GM12878 (cell line): ENCODE results near the gene TBC1D10A. TPM values are rescaled to one million over a fixed set of nuclear protein-coding genes. Genes with fewer than 3 reads are reported as not detected.

Experiments
- ATAC-seq: fragments of 200-7000 bp; cut with Tn5 transposase; 3 replicates; pipeline ENCODE4 v1.9.1; 2020; ENCODE audit warnings: mild to moderate bottlenecking, moderate library complexity
- BruUV-seq: library from RNA; stranded (reverse); fragments of 400-500 nt; replicated peaks from 2 replicates; lab custom pipeline; 2021; lab: Mats Ljungman, UMichigan
- CTCF ChIA-PET: fragments of 300-600 bp; sonication (Branson Sonifier 250); formaldehyde crosslinking; extraction: SDS; loops from one replicate; lab custom pipeline; 2021; ENCODE audit warnings: inconsistent platforms; lab: Yijun Ruan, JAX
- POLR2A ChIA-PET: fragments of 350-600 bp; formaldehyde crosslinking; extraction: SDS; loops from one replicate; lab custom pipeline; 2021; ENCODE audit warnings: inconsistent platforms; lab: Charles Lee
- RAD21 ChIA-PET: fragments of 300-600 bp; sonication (Branson Sonifier 250); formaldehyde crosslinking; loops from one replicate; lab custom pipeline; 2023; ENCODE audit warnings: antibody characterized with exemption; ENCODE audit not compliant: unreplicated experiment; lab: Charles Lee
- SMC1A ChIA-PET: fragments of 300-600 bp; sonication (Branson Sonifier 250); formaldehyde crosslinking; loops from one replicate; lab custom pipeline; 2023; ENCODE audit not compliant: unreplicated experiment, uncharacterized antibody; lab: Charles Lee
- DNase-seq: peaks from one replicate; pipeline ENCODE4 v3.0.0-alpha.2; 2011; ENCODE audit warnings: low read depth, low spot score
- FAIRE-seq: peaks from 3 replicates; lab custom pipeline; 2011; peaks lifted over from hg19 to GRCh38; lab: Jason Lieb, UNC
- H2AFZ ChIP-seq: 2 replicates; pipeline ENCODE4 v1.6.0; 2011; ENCODE audit warnings: low read depth, low read length, control low read depth; ENCODE audit not compliant: control insufficient read depth
- H3K27ac ChIP-seq: 2 replicates; pipeline ENCODE4 v1.5.1; 2011; ENCODE audit warnings: control low read depth; ENCODE audit not compliant: control insufficient read depth, insufficient read depth
- H3K27me3 ChIP-seq, 2 experiments: replicated peaks in 1 of 2; 2 replicates each; pipeline versions ENCODE4 v1.6.0 to v1.6.1; 2011; ENCODE audit warnings: low read length in 1 of 2; ENCODE audit not compliant: control insufficient read depth in 2 of 2, insufficient read depth in 2 of 2
- H3K36me3 ChIP-seq, 2 experiments: 2 replicates each; pipeline ENCODE4 v1.5.1; 2011; ENCODE audit warnings: low read length in 1 of 2; ENCODE audit not compliant: control insufficient read depth in 2 of 2, insufficient read depth in 2 of 2
- H3K4me1 ChIP-seq: 2 replicates; pipeline ENCODE4 v1.6.1; 2011; ENCODE audit warnings: mild to moderate bottlenecking, low read length, moderate library complexity, mixed read lengths; ENCODE audit not compliant: control insufficient read depth, insufficient read depth
- H3K4me2 ChIP-seq: 2 replicates; pipeline ENCODE4 v1.6.0; 2011; ENCODE audit warnings: control low read depth; ENCODE audit not compliant: control insufficient read depth, insufficient read depth
- H3K4me3 ChIP-seq: fragments of 200-600 bp; sonication (generic); 2 replicates; pipeline ENCODE4 v1.5.1; 2016
- H3K79me2 ChIP-seq: 2 replicates; pipeline ENCODE4 v1.6.0; 2011; ENCODE audit warnings: low read length; ENCODE audit not compliant: control insufficient read depth, insufficient read depth
- H3K9ac ChIP-seq: 2 replicates; pipeline ENCODE4 v1.8.0; 2011; ENCODE audit warnings: low read length, control low read depth, mixed read lengths; ENCODE audit not compliant: control insufficient read depth, insufficient read depth
- H3K9me3 ChIP-seq: replicated peaks from 3 replicates; pipeline ENCODE4 v1.5.1; 2011; ENCODE audit warnings: mild to moderate bottlenecking, low read length; ENCODE audit not compliant: control insufficient read depth, insufficient read depth
- H4K20me1 ChIP-seq: 2 replicates; pipeline ENCODE4 v1.6.0; 2011; ENCODE audit not compliant: control insufficient read depth, insufficient read depth
- BMI1 ChIP-seq: fragments of 450-650 bp; IDR thresholded peaks from 2 replicates; pipeline ENCODE4 v1.6.1; 2016; ENCODE audit warnings: mild to moderate bottlenecking, moderate library complexity, borderline replicate concordance
- CHD1 ChIP-seq: IDR thresholded peaks from 2 replicates; pipeline ENCODE4 v1.6.1; 2012; ENCODE audit warnings: low read depth, low read length, improper control_type of control experiment
- CHD2 ChIP-seq: IDR thresholded peaks from 2 replicates; pipeline ENCODE4 v1.6.1; 2011; ENCODE audit warnings: low read depth, low read length, improper control_type of control experiment, borderline replicate concordance
- DPF2 ChIP-seq: fragments of 450-650 bp; IDR thresholded peaks from 2 replicates; pipeline ENCODE4 v1.6.1; 2017; ENCODE audit warnings: mild to moderate bottlenecking
- MYC ChIP-seq: IDR thresholded peaks from 2 replicates; pipeline ENCODE4 v1.6.1; 2011; ENCODE audit warnings: mild to moderate bottlenecking, low read length, moderate library complexity, inconsistent platforms; ENCODE audit not compliant: insufficient read depth, insufficient replicate concordance, insufficient read length, severe bottlenecking
- NFXL1 ChIP-seq: fragments of 450-650 bp; IDR thresholded peaks from 2 replicates; pipeline ENCODE4 v1.6.1; 2017; ENCODE audit warnings: antibody characterized with exemption, mild to moderate bottlenecking, borderline replicate concordance
- PAX5 ChIP-seq: IDR thresholded peaks from 2 replicates; pipeline ENCODE4 v1.6.1; 2011; ENCODE audit warnings: low read depth, low read length, borderline replicate concordance
- PAX8 ChIP-seq: fragments of 450-650 bp; IDR thresholded peaks from 2 replicates; pipeline ENCODE4 v1.6.1; 2017; ENCODE audit warnings: mild to moderate bottlenecking, moderate library complexity
- RCOR1 ChIP-seq: conservative IDR thresholded peaks from 2 replicates; pipeline ENCODE4 v1.6.1; 2012; ENCODE audit warnings: low read depth, low read length, improper control_type of control experiment
- WRNIP1 ChIP-seq: IDR thresholded peaks from 2 replicates; pipeline ENCODE4 v1.6.1; 2011; ENCODE audit warnings: low read depth, low read length, improper control_type of control experiment, borderline replicate concordance
- ZNF622 ChIP-seq: fragments of 450-650 bp; IDR thresholded peaks from 2 replicates; pipeline ENCODE4 v1.6.1; 2017; ENCODE audit warnings: mild to moderate bottlenecking, inconsistent platforms
- WGBS: methylation state at CpG from one replicate; pipeline ENCODE4 v1.1.6; 2016; ENCODE audit warnings: low lambda C conversion rate; ENCODE audit not compliant: insufficient replicate concordance, insufficient coverage; ENCODE audit errors: missing lambda C conversion rate; 5-methylcytosine and 5-hydroxymethylcytosine counted together
- in situ Hi-C: fragments of 300-500 bp; cut with MboI; formaldehyde crosslinking; loops from 9 replicates; pipeline ENCODE4 v1.14.3; 2018; ENCODE audit warnings: mixed read lengths
- intact Hi-C: fragments of 100-400 bp; cut with micrococcal nuclease; formaldehyde crosslinking; loops from one replicate; pipeline ENCODE4 v1.14.2; 2022; ENCODE audit not compliant: unreplicated experiment
- polyA plus RNA-seq, 11 experiments: library from polyadenylated mRNA; depleted of rRNA in 4 of 11; unstranded in 6 of 11; stranded (reverse) in 5 of 11; fragments of >200 nt; fragmentation: Nextera tagmentation in 4 of 11; fragmentation: Illumina TruSeq in 1 of 11; extraction: Ambion mirVana in 4 of 11; extraction: Trizol in 1 of 11; gene quantifications; 1 replicate in 1 of 11; 2 replicates in 10 of 11; pipeline versions ENCODE4 v1.2.1 to v1.2.3, GENCODE V29; 2011 to 2016; ENCODE audit warnings: inconsistent platforms in 2 of 11, missing spikeins in 2 of 11, low read depth in 1 of 11
- total RNA-seq, 4 experiments: library from RNA; depleted of rRNA in 3 of 4; stranded (reverse); fragments of >200 nt in 3 of 4; fragmentation: Illumina TruSeq in 1 of 4; extraction: Trizol in 1 of 4; gene quantifications; 2 replicates each; pipeline versions ENCODE4 v1.2.1 to v1.2.3, GENCODE V29; 2013 to 2021
- TF ChIP-seq, protein P1 (sequence below): fragments of 450-650 bp; IDR thresholded peaks from 2 replicates; pipeline ENCODE4 v1.6.1; 2014; ENCODE audit warnings: mild to moderate bottlenecking
- TF ChIP-seq, protein P2 (sequence below): fragments of 450-650 bp; IDR thresholded peaks from 2 replicates; pipeline ENCODE4 v1.6.1; 2018; ENCODE audit warnings: mild to moderate bottlenecking, low read depth, moderate library complexity; ENCODE audit not compliant: partially characterized antibody
- TF ChIP-seq, protein P3 (sequence below): fragments of 450-650 bp; IDR thresholded peaks from 2 replicates; pipeline ENCODE4 v1.6.1; 2016; ENCODE audit warnings: mild to moderate bottlenecking
- TF ChIP-seq, protein P4 (sequence below): fragments of 450-650 bp; IDR thresholded peaks from 2 replicates; pipeline ENCODE4 v1.6.1; 2016; ENCODE audit warnings: mild to moderate bottlenecking, moderate library complexity, borderline replicate concordance

Gene TBC1D10A
- total and polyA plus RNA-seq, 10 of the 15 experiments (the other 5 are each of a cell fraction or from before 2014, with no cell fraction given), result 0.27 to 25.7 (median 15.3) TPM

DNA sequence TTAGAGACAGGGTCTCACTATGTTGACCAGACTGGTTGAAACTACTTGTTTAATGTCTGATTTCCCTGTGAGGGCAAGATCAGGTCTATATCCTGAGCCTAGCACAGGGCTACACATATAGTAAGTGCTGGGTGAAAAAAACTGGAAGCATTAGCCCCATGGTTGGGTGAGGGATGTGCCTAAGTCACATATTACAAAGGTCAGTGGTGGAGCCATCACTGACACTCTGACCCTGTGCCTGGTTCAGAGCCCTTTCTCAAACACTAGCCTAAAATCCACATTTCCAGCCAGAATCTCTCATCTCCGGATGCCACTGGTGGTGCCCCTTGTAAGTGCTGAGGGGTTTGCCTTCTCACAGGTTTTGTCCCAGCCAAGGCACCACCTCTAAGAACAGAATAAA lies 9.0 kb downstream of the TBC1D10A start:
- CTCF ChIA-PET, result interaction anchor here (18.4 kb wide), 1 partner anchor 29 kb away, joined by 177 read pairs; the partner anchor contains the start of gene CASTOR1
- POLR2A ChIA-PET, result interaction anchor here (1.0 kb wide), 1 partner anchor 11 kb away, joined by 3 read pairs; no protein-coding TSS in a partner anchor
- in situ Hi-C loops, result no loop called here
- no peak overlapping the region for H2AFZ ChIP-seq
- no peak overlapping the region for H3K4me2 ChIP-seq
- FAIRE-seq, result no peak
- no peak overlapping the region for H3K27ac ChIP-seq
- H4K20me1 ChIP-seq, result 0 out of 2 replicates have a peak, but pooled peaks cover 4% of the 10 kb centered on the region
- no peaks in the 10 kb centered on the region for H3K9me3 ChIP-seq
- peaks cover 32% of the 10 kb centered on the region for H3K4me1 ChIP-seq
- H3K9ac ChIP-seq, result no peak overlapping the region
- no peak for ATAC-seq
- no peak overlapping the region for H3K4me3 ChIP-seq
- H3K27me3 ChIP-seq, result no peaks in the 10 kb centered on the region
- H3K36me3 ChIP-seq, result peaks cover 0 to 6% of the 10 kb centered on the region in 2 experiments; a peak in 1 of 4 replicates
- H3K79me2 ChIP-seq, result peaks cover 47% of the 10 kb centered on the region
- WGBS, result 94% methylated on average over 1 of the region's 1 CpG
- DNase-seq, result no peak
- SMC1A ChIA-PET, result interaction anchor here (0.7 to 1.0 kb wide), 3 partner anchors 9 to 30 kb away, joined by 3 to 4 read pairs (median 3); no protein-coding TSS in a partner anchor
- BruUV-seq, result no TSS peak
- intact Hi-C loops, result no loop called here
- RAD21 ChIA-PET, result interaction anchor here (1.0 to 2.0 kb wide), 2 partner anchors 28 to 30 kb away, joined by 3 to 8 read pairs; partner anchors contain the start of gene CASTOR1
- TF ChIP-seq WRNIP1 (no peak), DPF2 (no peak), CHD2 (no peak), PAX5 (no peak), BMI1 (no peak), ZNF622 (no peak), NFXL1 (no peak), MYC (no peak), CHD1 (no peak), PAX8 (no peak), RCOR1 (no peak)
- TF ChIP-seq, protein P1, sequence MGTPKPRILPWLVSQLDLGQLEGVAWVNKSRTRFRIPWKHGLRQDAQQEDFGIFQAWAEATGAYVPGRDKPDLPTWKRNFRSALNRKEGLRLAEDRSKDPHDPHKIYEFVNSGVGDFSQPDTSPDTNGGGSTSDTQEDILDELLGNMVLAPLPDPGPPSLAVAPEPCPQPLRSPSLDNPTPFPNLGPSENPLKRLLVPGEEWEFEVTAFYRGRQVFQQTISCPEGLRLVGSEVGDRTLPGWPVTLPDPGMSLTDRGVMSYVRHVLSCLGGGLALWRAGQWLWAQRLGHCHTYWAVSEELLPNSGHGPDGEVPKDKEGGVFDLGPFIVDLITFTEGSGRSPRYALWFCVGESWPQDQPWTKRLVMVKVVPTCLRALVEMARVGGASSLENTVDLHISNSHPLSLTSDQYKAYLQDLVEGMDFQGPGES, result no peak
- TF ChIP-seq, protein P2, sequence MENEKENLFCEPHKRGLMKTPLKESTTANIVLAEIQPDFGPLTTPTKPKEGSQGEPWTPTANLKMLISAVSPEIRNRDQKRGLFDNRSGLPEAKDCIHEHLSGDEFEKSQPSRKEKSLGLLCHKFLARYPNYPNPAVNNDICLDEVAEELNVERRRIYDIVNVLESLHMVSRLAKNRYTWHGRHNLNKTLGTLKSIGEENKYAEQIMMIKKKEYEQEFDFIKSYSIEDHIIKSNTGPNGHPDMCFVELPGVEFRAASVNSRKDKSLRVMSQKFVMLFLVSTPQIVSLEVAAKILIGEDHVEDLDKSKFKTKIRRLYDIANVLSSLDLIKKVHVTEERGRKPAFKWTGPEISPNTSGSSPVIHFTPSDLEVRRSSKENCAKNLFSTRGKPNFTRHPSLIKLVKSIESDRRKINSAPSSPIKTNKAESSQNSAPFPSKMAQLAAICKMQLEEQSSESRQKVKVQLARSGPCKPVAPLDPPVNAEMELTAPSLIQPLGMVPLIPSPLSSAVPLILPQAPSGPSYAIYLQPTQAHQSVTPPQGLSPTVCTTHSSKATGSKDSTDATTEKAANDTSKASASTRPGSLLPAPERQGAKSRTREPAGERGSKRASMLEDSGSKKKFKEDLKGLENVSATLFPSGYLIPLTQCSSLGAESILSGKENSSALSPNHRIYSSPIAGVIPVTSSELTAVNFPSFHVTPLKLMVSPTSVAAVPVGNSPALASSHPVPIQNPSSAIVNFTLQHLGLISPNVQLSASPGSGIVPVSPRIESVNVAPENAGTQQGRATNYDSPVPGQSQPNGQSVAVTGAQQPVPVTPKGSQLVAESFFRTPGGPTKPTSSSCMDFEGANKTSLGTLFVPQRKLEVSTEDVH, result no peak
- TF ChIP-seq, protein P3, sequence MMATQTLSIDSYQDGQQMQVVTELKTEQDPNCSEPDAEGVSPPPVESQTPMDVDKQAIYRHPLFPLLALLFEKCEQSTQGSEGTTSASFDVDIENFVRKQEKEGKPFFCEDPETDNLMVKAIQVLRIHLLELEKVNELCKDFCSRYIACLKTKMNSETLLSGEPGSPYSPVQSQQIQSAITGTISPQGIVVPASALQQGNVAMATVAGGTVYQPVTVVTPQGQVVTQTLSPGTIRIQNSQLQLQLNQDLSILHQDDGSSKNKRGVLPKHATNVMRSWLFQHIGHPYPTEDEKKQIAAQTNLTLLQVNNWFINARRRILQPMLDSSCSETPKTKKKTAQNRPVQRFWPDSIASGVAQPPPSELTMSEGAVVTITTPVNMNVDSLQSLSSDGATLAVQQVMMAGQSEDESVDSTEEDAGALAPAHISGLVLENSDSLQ, result no peak
- TF ChIP-seq, protein P4, sequence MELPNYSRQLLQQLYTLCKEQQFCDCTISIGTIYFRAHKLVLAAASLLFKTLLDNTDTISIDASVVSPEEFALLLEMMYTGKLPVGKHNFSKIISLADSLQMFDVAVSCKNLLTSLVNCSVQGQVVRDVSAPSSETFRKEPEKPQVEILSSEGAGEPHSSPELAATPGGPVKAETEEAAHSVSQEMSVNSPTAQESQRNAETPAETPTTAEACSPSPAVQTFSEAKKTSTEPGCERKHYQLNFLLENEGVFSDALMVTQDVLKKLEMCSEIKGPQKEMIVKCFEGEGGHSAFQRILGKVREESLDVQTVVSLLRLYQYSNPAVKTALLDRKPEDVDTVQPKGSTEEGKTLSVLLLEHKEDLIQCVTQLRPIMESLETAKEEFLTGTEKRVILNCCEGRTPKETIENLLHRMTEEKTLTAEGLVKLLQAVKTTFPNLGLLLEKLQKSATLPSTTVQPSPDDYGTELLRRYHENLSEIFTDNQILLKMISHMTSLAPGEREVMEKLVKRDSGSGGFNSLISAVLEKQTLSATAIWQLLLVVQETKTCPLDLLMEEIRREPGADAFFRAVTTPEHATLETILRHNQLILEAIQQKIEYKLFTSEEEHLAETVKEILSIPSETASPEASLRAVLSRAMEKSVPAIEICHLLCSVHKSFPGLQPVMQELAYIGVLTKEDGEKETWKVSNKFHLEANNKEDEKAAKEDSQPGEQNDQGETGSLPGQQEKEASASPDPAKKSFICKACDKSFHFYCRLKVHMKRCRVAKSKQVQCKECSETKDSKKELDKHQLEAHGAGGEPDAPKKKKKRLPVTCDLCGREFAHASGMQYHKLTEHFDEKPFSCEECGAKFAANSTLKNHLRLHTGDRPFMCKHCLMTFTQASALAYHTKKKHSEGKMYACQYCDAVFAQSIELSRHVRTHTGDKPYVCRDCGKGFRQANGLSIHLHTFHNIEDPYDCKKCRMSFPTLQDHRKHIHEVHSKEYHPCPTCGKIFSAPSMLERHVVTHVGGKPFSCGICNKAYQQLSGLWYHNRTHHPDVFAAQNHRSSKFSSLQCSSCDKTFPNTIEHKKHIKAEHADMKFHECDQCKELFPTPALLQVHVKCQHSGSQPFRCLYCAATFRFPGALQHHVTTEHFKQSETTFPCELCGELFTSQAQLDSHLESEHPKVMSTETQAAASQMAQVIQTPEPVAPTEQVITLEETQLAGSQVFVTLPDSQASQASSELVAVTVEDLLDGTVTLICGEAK, result no peak
